Spleen (tissue), 11 donors: ENCODE results near the gene CCNB1. TPM values are rescaled to one million over a fixed set of nuclear protein-coding genes. Genes with fewer than 3 reads are reported as not detected.
"Not testable (repeated sequence)": the region's sequence is repeated elsewhere in the genome, so short reads cannot be mapped to it uniquely, and the experiment has no call there.

Source experiments
- DNase-seq: peaks from one replicate; pipeline ENCODE4 v3.0.0-alpha.2; 2020
- H3K27ac ChIP-seq, 8 donors: fragments of 200-600 bp; sonication (generic) in 7 of 8; 1 replicate in 4 of 8; 2 replicates in 4 of 8; pipeline versions ENCODE4 v1.5.0 to v1.8.0; 2016 to 2021; ENCODE audit warnings: inconsistent platforms in 4 of 8, mild to moderate bottlenecking in 4 of 8, moderate library complexity in 1 of 8
- H3K27me3 ChIP-seq, 7 donors: fragments of 200-600 bp; sonication (generic) in 6 of 7; replicated peaks in 1 of 7; 1 replicate in 4 of 7; 2 replicates in 3 of 7; pipeline versions ENCODE4 v1.5.0 to v1.8.0; 2016 to 2021; ENCODE audit warnings: inconsistent platforms in 3 of 7, mild to moderate bottlenecking in 1 of 7
- H3K36me3 ChIP-seq, 6 donors: fragments of 200-600 bp; sonication (generic) in 5 of 6; 1 replicate in 4 of 6; 2 replicates in 2 of 6; pipeline versions ENCODE4 v1.5.0 to v1.8.0; 2016 to 2021; ENCODE audit warnings: inconsistent platforms in 2 of 6
- H3K4me1 ChIP-seq, 6 donors: fragments of 200-600 bp; sonication (generic) in 5 of 6; 1 replicate in 3 of 6; 2 replicates in 3 of 6; pipeline versions ENCODE4 v1.5.0 to v1.8.0; 2016 to 2021; ENCODE audit warnings: inconsistent platforms in 3 of 6
- H3K4me3 ChIP-seq, 8 donors: fragments of 200-600 bp; sonication (generic) in 7 of 8; 1 replicate in 4 of 8; 2 replicates in 4 of 8; pipeline versions ENCODE4 v1.5.0 to v1.8.0; 2016 to 2021; ENCODE audit warnings: inconsistent platforms in 4 of 8, mild to moderate bottlenecking in 4 of 8, moderate library complexity in 2 of 8
- H3K9me3 ChIP-seq, 8 donors: fragments of 200-600 bp; sonication (generic) in 7 of 8; 1 replicate in 4 of 8; 2 replicates in 4 of 8; pipeline versions ENCODE4 v1.5.0 to v1.8.0; 2016 to 2021; ENCODE audit warnings: inconsistent platforms in 4 of 8
- CTCF ChIP-seq, 11 experiments: fragments of 200-600 bp in 7 of 11; fragments of 450-650 bp in 4 of 11; sonication (generic) in 4 of 11; IDR thresholded peaks in 8 of 11; conservative IDR thresholded peaks in 3 of 11; 1 replicate in 7 of 11; 2 replicates in 4 of 11; pipeline versions ENCODE4 v1.4.0 to v1.8.0; 2016 to 2021; ENCODE audit warnings: antibody characterized with exemption in 11 of 11, inconsistent platforms in 4 of 11, mild to moderate bottlenecking in 1 of 11
- POLR2A ChIP-seq, 3 donors: fragments of 450-650 bp; IDR thresholded peaks; one replicate each; pipeline ENCODE4 v1.5.1; 2017; ENCODE audit warnings: antibody characterized with exemption in 3 of 3, mild to moderate bottlenecking in 1 of 3
- POLR2AphosphoS5 ChIP-seq, 3 donors: sonication (generic); formaldehyde crosslinking; IDR thresholded peaks; one replicate each; pipeline ENCODE4 v1.5.1; 2017; ENCODE audit warnings: antibody characterized with exemption in 3 of 3
- WGBS, 5 donors: extraction: QIAGEN DNeasy Blood & Tissue Kit in 3 of 5; methylation state at CpG; one replicate each; pipeline versions ENCODE4 v1.1.5 to v1.1.7; 2013 to 2018; 5-methylcytosine and 5-hydroxymethylcytosine counted together
- intact Hi-C: fragments of 100-400 bp; cut with DNase I; formaldehyde crosslinking; loops from one replicate; pipeline ENCODE4 v1.15.0; 2023; ENCODE audit warnings: low total_unique reads
- polyA plus RNA-seq, 3 donors: library from polyadenylated mRNA; stranded (reverse); fragments of 200-250 nt; gene quantifications; one replicate each; pipeline ENCODE4 v1.2.1, GENCODE V29; 2013
- total RNA-seq, 7 donors: library from RNA; depleted of rRNA in 3 of 7; stranded (reverse); fragments of >200 nt in 3 of 7; fragmentation: NEBNext Ultra II Directional in 4 of 7; extraction: Animal tissue kit (Norgen Biotek cat#: 25700) in 4 of 7; gene quantifications; one replicate each; pipeline versions ENCODE4 v1.1.0 to v1.2.1, GENCODE V29; 2016 to 2021
- donor health status: healthy with polysubstance abuse.
- donor health status: DM: no; HTN: no; CAD: no; lungs with moderate emphysema.
- donor health status: DM: no; HTN: no; CAD: no.
- donor health status: Bipolar disorder and iron deficiency.
- donor health status: healthy.
- donor health status: DM: no; HTN: no; CAD: no.
- donor health status: DM: yes; HTN: yes; CAD: no.

Gene CCNB1
- total and polyA plus RNA-seq, 10 donors: 3.7 to 22.6 (median 11.2) TPM

GRCh38 chr5:69217548-69218526 lies 50.9 kb downstream of the CCNB1 start:
- H3K27ac ChIP-seq: peak overlapping the region; percentile 88 to 99 (median 96)
- peak overlapping the region; percentile 73 to 100 (median 96) for H3K4me3 ChIP-seq
- intact Hi-C loops: no loop called here
- DNase-seq: peak; percentile 99
- WGBS, 5 donors: 0 to 1% (median 0%) methylated on average over 26 to 73 of the region's 73 CpGs
- peaks cover 0 to 28% (median 18%) of the 10 kb centered on the region in 6 donors for H3K4me1 ChIP-seq
- H3K9me3 ChIP-seq: no peaks in the 10 kb centered on the region
- no peaks in the 10 kb centered on the region for H3K27me3 ChIP-seq
- peaks cover 0 to 5% (median 0%) of the 10 kb centered on the region in 6 donors for H3K36me3 ChIP-seq
- TF ChIP-seq POLR2AphosphoS5 (IDR thresholded peaks at IDR 0.05) (peak; percentile 94 to 96 (median 96)), CTCF (IDR thresholded peaks at IDR 0.05 in 8 of 11, conservative IDR thresholded peaks at IDR 0.05 in 3 of 11) (peak in 10 of 11 experiments; percentile 13 to 64 (median 44)), POLR2A (IDR thresholded peaks at IDR 0.05) (peak in 2 of 3 donors; percentile 27 to 51)

GRCh38 chr5:69219939-69220338 lies 53.0 kb downstream of the CCNB1 start:
- TF ChIP-seq POLR2AphosphoS5 (IDR thresholded peaks at IDR 0.05): no peak
- no peak for TF ChIP-seq POLR2A (IDR thresholded peaks at IDR 0.05)
- TF ChIP-seq CTCF (IDR thresholded peaks at IDR 0.05 in 8 of 11, conservative IDR thresholded peaks at IDR 0.05 in 3 of 11): no peak
- H3K4me1 ChIP-seq: peaks cover 0 to 28% (median 18%) of the 10 kb centered on the region in 6 donors
- no peak overlapping the region for H3K4me3 ChIP-seq
- H3K27me3 ChIP-seq: no peaks in the 10 kb centered on the region
- no peak overlapping the region for H3K27ac ChIP-seq
- H3K9me3 ChIP-seq: no peaks in the 10 kb centered on the region
- DNase-seq: no peak
- peaks cover 0 to 12% (median 2%) of the 10 kb centered on the region in 6 donors for H3K36me3 ChIP-seq
- intact Hi-C loops: no loop called here

GRCh38 chr5:69220371-69220770 lies 53.4 kb downstream of the CCNB1 start:
- Histone ChIP-seq H3K36me3 (peaks cover 0 to 17% (median 2%) of the 10 kb centered on the region in 6 donors), H3K4me1 (peaks cover 0 to 28% (median 18%) of the 10 kb centered on the region in 6 donors)
- H3K27me3 ChIP-seq, H3K9me3 ChIP-seq, intact Hi-C loops, H3K4me3 ChIP-seq, DNase-seq, H3K27ac ChIP-seq: not testable (repeated sequence)
- 95 to 99% (median 98%) methylated on average over 9 to 18 of the region's 18 CpGs for WGBS, 5 donors

GRCh38 chr5:69220833-69221232 lies 53.9 kb downstream of the CCNB1 start:
- WGBS, 5 donors: 90 to 97% (median 97%) methylated on average over 5 to 8 of the region's 9 CpGs
- peaks cover 0 to 21% (median 2%) of the 10 kb centered on the region in 6 donors for H3K36me3 ChIP-seq
- DNase-seq, H3K27ac ChIP-seq, H3K9me3 ChIP-seq, H3K27me3 ChIP-seq, H3K4me3 ChIP-seq, intact Hi-C loops: not testable (repeated sequence)
- H3K4me1 ChIP-seq: peaks cover 0 to 28% (median 18%) of the 10 kb centered on the region in 6 donors

GRCh38 chr5:69224520-69224919 lies 57.6 kb downstream of the CCNB1 start:
- H3K27me3 ChIP-seq: no peaks in the 10 kb centered on the region
- no peak overlapping the region for H3K4me3 ChIP-seq
- peaks cover 0 to 4% (median 1%) of the 10 kb centered on the region in 6 donors for H3K4me1 ChIP-seq
- no peak for TF ChIP-seq CTCF (IDR thresholded peaks at IDR 0.05 in 8 of 11, conservative IDR thresholded peaks at IDR 0.05 in 3 of 11)
- TF ChIP-seq POLR2A (IDR thresholded peaks at IDR 0.05): no peak
- no peak for DNase-seq
- WGBS, 5 donors: 91 to 96% (median 93%) methylated on average over 8 of the region's 8 CpGs
- intact Hi-C loops: no loop called here
- H3K9me3 ChIP-seq: no peaks in the 10 kb centered on the region
- H3K27ac ChIP-seq: no peak overlapping the region
- H3K36me3 ChIP-seq: peaks cover 0 to 58% (median 21%) of the 10 kb centered on the region in 6 donors
